ENCODE results near the gene GNPDA1. TPM values are rescaled to one million over a fixed set of nuclear protein-coding genes. Genes with fewer than 3 reads are reported as not detected.

Gene GNPDA1
- total RNA-seq, 1 donor from 2014 or later, result 52.0 TPM

DNA sequence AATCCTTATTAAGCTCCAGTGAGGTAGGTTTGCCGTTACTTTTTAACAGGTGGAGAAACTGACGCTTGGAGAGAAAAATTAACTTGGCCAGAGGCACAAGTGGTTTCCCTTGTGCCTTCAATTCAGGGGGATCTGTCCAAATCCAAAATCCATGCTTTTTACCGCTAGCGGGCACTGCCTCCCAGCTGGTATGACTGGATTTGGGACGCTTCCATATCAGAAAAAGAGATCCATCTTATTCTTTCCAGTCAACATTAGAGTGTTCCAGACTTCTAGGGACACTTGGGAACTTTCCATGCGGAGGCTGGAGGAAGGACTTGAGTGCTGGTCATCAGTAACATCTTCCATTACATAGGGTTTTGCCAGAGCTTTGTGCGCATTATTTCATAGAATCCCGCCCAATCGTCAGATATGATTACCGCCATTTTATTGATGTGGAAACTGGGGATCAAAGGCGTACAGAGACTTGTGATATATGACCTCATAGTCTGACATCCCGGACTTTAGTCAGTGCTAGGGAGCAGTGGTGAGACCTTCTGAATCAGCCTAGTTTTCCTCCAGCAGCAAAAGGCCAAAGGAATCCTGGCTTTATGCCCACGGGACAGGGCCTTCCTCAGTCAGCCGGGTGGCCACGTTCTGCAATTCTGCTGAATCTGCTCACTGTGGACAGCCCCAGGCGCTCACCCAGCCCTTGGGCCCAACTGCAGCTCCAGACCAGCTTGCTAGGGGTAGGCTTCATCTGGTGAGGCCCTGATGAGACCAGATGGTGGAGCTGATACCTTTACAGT is 1.1 kb upstream of the GNPDA1 start:
- TF ChIP-seq, protein P1, sequence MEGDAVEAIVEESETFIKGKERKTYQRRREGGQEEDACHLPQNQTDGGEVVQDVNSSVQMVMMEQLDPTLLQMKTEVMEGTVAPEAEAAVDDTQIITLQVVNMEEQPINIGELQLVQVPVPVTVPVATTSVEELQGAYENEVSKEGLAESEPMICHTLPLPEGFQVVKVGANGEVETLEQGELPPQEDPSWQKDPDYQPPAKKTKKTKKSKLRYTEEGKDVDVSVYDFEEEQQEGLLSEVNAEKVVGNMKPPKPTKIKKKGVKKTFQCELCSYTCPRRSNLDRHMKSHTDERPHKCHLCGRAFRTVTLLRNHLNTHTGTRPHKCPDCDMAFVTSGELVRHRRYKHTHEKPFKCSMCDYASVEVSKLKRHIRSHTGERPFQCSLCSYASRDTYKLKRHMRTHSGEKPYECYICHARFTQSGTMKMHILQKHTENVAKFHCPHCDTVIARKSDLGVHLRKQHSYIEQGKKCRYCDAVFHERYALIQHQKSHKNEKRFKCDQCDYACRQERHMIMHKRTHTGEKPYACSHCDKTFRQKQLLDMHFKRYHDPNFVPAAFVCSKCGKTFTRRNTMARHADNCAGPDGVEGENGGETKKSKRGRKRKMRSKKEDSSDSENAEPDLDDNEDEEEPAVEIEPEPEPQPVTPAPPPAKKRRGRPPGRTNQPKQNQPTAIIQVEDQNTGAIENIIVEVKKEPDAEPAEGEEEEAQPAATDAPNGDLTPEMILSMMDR (IDR thresholded peaks at IDR 0.05), result no peak
- Mint-ChIP-seq H3K36me3 (ENCODE audit: unreplicated experiment) (peaks cover 4% of the 10 kb centered on the region), H3K4me3 (ENCODE audit: unreplicated experiment) (peak overlapping the region; percentile 88), H3K27me3 (ENCODE audit: unreplicated experiment) (no peaks in the 10 kb centered on the region), H3K4me1 (ENCODE audit: unreplicated experiment) (peaks cover 25% of the 10 kb centered on the region), H3K9me3 (ENCODE audit: unreplicated experiment) (no peaks in the 10 kb centered on the region), H3K27ac (ENCODE audit: unreplicated experiment) (peak overlapping the region; percentile 95)
- no peak for DNase-seq (ENCODE audit: extremely low spot score, unreplicated experiment)

DNA sequence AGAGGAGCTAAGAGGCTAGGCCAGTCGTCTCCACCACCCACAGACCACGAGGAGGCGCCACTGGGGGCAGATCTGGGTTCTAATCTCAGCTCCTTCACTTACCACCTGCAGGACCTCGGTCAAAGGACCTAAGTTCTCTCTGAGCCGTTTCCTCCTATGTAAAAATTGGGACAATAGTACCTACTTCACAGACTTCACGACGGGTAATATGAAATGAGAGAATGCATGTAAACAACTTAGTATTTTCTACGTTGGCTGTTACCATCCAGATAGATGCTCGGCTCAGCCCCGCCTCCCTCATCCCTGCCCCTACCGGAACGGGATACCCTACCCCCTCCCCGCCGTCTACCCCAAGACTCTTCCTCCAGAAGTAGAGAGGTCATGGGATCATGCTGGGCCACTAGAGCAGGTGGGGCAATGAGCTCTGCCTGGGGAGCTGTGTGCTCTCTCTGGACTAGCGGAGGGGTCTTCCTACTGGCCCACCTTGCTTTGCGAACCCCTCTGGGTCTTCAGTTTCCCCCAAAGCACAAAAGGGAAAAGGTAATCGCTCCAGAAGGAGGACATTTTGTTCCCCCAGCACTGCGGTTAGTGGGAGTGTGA is 541 bp downstream of the GNPDA1 start:
- Mint-ChIP-seq H3K27me3 (ENCODE audit: unreplicated experiment) (no peaks in the 10 kb centered on the region), H3K4me1 (ENCODE audit: unreplicated experiment) (peaks cover 25% of the 10 kb centered on the region), H3K27ac (ENCODE audit: unreplicated experiment) (peak overlapping the region; percentile 71), H3K4me3 (ENCODE audit: unreplicated experiment) (peak overlapping the region; percentile 88), H3K36me3 (ENCODE audit: unreplicated experiment) (peaks cover 15% of the 10 kb centered on the region), H3K9me3 (ENCODE audit: unreplicated experiment) (no peaks in the 10 kb centered on the region)
- no peak for DNase-seq (ENCODE audit: extremely low spot score, unreplicated experiment)
- TF ChIP-seq, protein P1 (IDR thresholded peaks at IDR 0.05), result peak; percentile 54

DNA sequence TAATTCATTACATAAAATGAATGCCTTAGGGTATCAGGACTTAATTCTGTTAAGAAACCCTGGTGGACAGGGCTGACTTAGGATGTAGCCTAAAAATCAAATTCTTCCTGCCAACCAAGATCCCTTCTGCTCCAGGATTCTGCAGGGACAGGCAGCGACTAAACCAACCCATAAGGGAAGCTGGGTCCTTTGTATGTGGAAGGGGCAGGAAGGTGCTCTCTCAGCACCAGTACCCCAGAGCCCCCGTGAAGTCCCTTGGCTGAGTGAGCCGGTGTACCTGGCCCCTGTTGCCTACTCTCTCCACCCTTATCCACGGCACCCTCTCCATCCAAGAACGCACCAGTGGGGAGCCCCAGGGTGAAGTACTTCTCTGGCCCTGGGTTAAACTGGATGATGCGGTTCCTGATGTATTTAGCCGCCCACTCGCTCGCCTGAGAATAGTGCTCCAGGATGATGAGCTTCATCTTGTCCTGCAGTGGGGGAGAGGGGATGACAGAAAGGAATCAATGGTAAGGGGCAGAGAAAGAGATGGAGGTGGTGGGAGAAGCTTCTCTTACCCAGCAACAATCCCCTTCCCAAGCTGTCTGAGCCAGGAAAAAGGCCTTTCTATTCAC is 1.1 kb downstream of the GNPDA1 start:
- H3K4me3 Mint-ChIP-seq (ENCODE audit: unreplicated experiment), result peak overlapping the region; percentile 88
- TF ChIP-seq, protein P1 (IDR thresholded peaks at IDR 0.05), result no peak
- peak overlapping the region; percentile 71 for H3K27ac Mint-ChIP-seq (ENCODE audit: unreplicated experiment)
- H3K27me3 Mint-ChIP-seq (ENCODE audit: unreplicated experiment), result no peaks in the 10 kb centered on the region
- peaks cover 25% of the 10 kb centered on the region for H3K4me1 Mint-ChIP-seq (ENCODE audit: unreplicated experiment)
- H3K9me3 Mint-ChIP-seq (ENCODE audit: unreplicated experiment), result no peaks in the 10 kb centered on the region
- peaks cover 18% of the 10 kb centered on the region for H3K36me3 Mint-ChIP-seq (ENCODE audit: unreplicated experiment)
- DNase-seq (ENCODE audit: extremely low spot score, unreplicated experiment), result no peak

DNA sequence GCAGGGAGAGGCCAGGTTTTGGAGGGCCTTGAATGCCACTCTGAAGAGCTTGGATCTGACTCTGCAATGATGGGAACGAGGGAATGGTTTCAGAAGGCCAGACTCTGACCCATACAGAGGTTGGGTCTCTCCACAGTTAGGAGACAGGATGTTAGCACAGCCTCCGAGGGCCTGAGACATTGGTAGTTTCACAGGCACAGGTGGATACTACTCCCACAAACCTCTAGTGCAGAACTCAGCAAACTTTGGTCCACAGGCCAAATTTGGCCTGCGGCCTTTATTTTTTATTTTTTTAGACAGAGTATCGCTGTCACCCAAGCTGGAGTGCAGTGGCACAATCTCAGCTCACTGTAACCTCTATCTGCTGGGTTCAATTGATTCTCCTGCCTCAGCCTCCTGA is 2.9 kb downstream of the GNPDA1 start:
- H3K36me3 Mint-ChIP-seq (ENCODE audit: unreplicated experiment), result peaks cover 32% of the 10 kb centered on the region
- H3K27ac Mint-ChIP-seq (ENCODE audit: unreplicated experiment), result no peak overlapping the region
- no peak overlapping the region for H3K4me3 Mint-ChIP-seq (ENCODE audit: unreplicated experiment)
- TF ChIP-seq, protein P1 (IDR thresholded peaks at IDR 0.05), result no peak
- peak; percentile 49 for DNase-seq (ENCODE audit: extremely low spot score, unreplicated experiment)
- peaks cover 18% of the 10 kb centered on the region for H3K4me1 Mint-ChIP-seq (ENCODE audit: unreplicated experiment)
- H3K9me3 Mint-ChIP-seq (ENCODE audit: unreplicated experiment), result no peaks in the 10 kb centered on the region
- H3K27me3 Mint-ChIP-seq (ENCODE audit: unreplicated experiment), result no peaks in the 10 kb centered on the region

DNA sequence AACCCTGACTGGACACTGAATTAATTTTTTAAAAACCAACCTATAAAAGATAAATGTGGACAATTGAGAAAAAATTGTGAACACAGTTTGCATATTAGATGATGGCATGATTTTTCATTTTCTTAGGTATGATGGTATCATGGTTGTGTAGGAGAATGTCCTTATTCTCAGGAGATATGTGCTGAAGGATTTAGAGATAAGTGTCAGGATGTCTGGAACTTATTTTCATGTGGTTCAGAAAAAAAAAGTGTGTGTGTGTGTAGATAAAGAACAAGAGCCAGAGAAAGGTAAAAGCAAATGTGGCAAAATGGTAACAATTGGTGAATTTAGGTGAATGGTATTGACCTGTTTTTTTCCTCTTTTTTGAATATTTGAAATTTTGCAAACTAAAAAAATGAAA is 4.0 kb downstream of the GNPDA1 start:
- Mint-ChIP-seq H3K27ac (ENCODE audit: unreplicated experiment) (no peak overlapping the region), H3K4me1 (ENCODE audit: unreplicated experiment) (peaks cover 18% of the 10 kb centered on the region), H3K36me3 (ENCODE audit: unreplicated experiment) (peaks cover 37% of the 10 kb centered on the region), H3K27me3 (ENCODE audit: unreplicated experiment) (no peaks in the 10 kb centered on the region), H3K4me3 (ENCODE audit: unreplicated experiment) (no peak overlapping the region), H3K9me3 (ENCODE audit: unreplicated experiment) (no peaks in the 10 kb centered on the region)
- TF ChIP-seq, protein P1 (IDR thresholded peaks at IDR 0.05), result no peak
- no peak for DNase-seq (ENCODE audit: extremely low spot score, unreplicated experiment)
